HG02943 (cell line): ENCODE results near the gene ZNF555.
"Not testable (repeated sequence)": the region's sequence is repeated elsewhere in the genome, so short reads cannot be mapped to it uniquely, and the experiment has no call there.

Experiments used
- ATAC-seq: cut with Tn5 transposase; IDR thresholded peaks from one replicate; pipeline ENCODE4 v1.9.1; 2021; ENCODE audit warnings: mild to moderate bottlenecking, low read depth, moderate library complexity; ENCODE audit not compliant: unreplicated experiment

Gene ZNF555

GRCh38 chr19:2840794-2841791 is at the start of gene ZNF555:
TSS of gene ZNF555 (plus strand) at chr19:2841475. CDS start at chr19:2841573, 98 bp downstream.
- ATAC-seq, result peak; percentile 96

DNA sequence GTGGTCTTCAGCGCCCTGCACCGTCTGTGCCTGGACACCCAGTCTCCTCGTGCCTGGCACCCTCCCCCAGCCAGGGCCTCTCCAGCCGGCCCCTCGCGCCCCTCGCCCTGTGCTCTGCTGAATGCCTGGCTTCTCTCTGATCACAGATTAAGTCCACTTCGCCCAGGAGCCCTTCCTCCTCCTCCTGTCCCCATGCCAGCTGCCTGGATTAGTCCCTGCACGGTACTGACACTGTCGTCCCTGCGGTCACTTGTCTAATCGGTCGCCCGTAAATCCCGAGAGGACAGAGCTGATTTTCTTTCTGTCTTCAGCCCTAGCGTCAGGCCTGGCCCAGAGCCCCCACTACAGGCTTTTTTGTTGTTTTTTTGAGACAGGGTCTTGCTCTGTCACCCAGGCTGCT is 49.4 kb upstream of the ZNF555 start:
- no peak for ATAC-seq

DNA sequence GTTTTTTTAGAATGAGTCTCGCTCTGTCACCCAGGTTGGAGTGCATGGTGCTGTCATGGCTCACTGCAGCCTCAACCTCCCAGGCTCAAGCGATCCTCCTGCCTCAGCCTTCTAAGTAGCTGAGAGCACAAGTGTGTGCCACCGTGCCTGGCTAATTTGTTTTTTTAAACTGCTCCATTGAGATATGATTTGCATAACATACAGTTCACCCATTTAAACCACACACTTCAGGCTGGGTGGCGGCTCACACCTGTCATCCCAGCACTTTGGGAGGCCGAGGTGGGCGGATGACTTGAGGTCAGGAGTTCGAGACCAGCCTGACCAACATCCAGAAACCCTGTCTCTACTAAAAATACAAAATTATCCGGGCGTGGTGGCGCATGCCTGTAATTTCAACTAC is 48.6 kb upstream of the ZNF555 start:
- ATAC-seq, result not testable (repeated sequence)

DNA sequence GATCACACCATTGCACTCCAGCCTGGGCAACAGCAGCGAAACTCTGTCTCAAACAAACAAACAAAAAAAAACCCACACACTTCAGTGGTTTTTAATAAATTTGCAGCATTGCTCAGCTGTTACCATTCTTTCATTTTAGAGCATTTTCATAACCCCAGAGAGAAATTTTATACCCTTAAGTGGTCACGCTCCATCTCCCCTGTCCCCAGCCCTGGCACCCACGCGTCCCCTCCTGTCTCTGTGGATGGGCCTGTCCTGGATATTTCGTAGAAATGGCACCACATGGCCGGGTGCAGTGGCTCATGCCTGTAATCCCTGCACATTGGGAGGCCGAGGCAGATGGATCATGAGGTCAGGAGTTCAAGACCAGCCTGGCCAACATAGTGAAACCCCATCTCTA is 48.1 kb upstream of the ZNF555 start:
- ATAC-seq, result no peak

GRCh38 chr19:2793577-2793976 is 47.7 kb upstream of the ZNF555 start:
- ATAC-seq, result no peak

DNA sequence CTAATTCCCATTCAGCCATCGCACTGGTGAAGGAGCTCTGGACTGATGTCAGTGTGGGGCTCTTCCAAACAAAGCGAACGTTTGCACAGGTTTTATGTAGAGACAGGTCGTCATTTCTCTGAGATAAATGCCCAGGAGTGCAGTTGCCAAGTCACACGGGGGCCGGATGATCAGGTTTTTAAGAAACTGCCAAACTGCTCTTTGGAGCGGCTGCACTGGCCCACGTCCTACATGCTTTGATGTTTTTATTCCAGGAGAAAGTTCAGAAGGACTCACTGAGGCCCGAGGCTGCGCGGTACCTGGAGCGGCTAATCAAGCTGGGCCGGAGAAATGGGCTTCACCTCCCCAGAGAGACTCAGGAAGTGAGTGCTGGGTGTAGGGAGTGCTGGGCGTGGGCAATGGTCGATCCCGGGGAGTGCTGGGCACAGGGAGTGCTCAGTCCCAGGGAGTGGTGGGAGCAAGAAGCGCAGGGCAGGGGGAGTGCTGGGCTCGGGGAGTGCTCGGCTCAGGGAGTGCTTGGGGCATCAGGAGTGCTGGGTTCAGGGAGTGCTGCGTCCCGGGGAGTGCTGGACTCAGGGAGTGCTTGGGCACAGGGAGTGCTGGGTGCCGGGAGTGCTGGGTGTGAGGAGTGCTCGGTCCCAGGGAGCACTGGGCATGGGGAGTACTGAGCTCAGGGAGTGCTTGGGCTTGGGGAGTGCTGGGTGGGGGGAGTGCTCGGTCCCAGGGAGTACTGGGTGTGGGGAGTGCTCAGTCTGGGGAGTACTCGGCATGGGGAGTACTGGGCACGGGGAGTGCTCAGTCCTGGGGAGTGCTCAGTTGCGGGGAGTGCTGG is 45.2 kb upstream of the ZNF555 start:
- no peak for ATAC-seq

- no peak for ATAC-seq
These were observed 44.5 kb upstream of the ZNF555 start for GRCh38 chr19:2796659-2797266.

- ATAC-seq, result no peak
These were observed 44.0 kb upstream of the ZNF555 start for GRCh38 chr19:2797280-2797679.

GRCh38 chr19:2798158-2798685 is 43.1 kb upstream of the ZNF555 start:
- no peak for ATAC-seq

GRCh38 chr19:2798733-2799132 is 42.5 kb upstream of the ZNF555 start:
- ATAC-seq, result no peak

- no peak for ATAC-seq
These were observed 41.8 kb upstream of the ZNF555 start for GRCh38 chr19:2799273-2800020.

GRCh38 chr19:2800506-2800905 is 40.8 kb upstream of the ZNF555 start:
- ATAC-seq, result no peak

GRCh38 chr19:2802826-2803225 is 38.4 kb upstream of the ZNF555 start:
- ATAC-seq, result no peak

GRCh38 chr19:2803486-2804155 is 37.7 kb upstream of the ZNF555 start:
- ATAC-seq, result no peak

- ATAC-seq, result no peak
These were observed 36.9 kb upstream of the ZNF555 start for GRCh38 chr19:2804156-2805004.

DNA sequence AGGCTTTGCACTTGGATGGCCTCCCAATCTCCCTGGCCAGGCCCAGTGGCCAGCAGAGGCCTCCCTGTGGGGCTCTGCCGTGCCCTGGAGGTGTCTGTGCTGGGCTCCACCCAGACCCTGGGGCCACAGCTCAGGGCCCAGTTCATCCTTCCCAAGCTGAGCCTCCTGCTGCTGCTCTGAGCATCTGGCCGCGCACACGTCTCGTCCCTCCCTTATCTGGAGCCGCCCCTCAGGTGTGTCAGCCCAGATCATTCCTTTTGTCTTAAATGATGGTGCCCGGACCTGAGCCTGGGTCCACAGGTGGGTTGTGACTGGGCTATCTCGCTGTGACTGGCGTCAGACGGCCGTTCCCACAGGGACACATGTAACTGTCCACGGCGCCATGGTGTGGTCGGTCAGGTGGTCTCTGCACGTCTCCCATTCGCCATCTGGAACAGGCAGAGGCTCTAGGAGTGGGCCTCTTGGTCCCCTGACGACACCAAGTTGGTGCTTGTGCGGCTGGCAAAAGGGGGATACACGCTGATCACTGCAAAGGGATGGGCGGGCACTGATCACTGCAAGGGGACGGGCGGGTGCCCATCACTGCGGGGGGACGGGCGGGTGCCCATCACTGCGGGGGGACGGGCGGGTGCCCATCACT is 35.9 kb upstream of the ZNF555 start:
- no peak for ATAC-seq

DNA sequence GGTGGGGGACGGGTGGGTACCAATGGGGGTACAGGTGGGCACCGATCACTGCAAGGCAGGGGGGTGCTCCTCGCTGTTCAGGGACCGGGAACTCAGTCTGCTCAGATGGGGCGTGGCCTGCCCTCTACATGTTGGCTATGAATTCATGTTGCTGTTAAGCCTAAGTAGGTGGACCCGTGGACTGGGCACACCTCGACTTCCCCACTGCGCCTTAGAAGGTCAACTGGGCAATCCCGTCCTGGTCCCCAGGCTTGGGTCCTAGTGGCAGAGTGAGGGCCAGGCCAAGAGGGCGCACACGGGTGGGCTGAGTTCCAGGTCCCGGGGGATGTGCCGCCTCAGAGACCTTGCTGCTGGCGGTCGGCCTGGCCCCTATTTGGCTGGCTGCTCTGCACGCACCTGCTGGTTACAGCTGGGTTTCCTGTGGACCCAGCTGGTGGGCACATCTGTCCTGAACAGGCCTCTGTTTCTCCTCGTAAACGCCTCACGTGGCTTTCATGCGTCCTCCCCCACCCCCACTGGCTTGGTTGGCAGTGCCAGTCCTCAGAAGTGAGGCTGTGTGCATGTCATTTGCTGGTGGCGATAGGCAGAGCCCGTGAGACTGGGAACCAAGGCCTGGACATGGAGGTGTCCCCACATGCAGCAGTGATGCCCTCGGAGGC is 35.2 kb upstream of the ZNF555 start:
- ATAC-seq, result no peak
